ENCODE results near the gene TLE4. TPM values are rescaled to one million over a fixed set of nuclear protein-coding genes. Genes with fewer than 3 reads are reported as not detected.

TLE4 gene
- total and polyA plus RNA-seq, 2 donors from 2014 or later: 5.5 to 35.7 TPM

- Histone ChIP-seq H3K4me3 (ENCODE audit: low read length in 3 of 3) (no peak overlapping the region), H3K36me3 (ENCODE audit: control insufficient read depth in 2 of 3, insufficient read depth in 3 of 3, low read length in 3 of 3) (no peaks in the 10 kb centered on the region), H3K27me3 (ENCODE audit: control insufficient read depth, insufficient read depth, low read length) (no peaks in the 10 kb centered on the region), H3K9me3 (ENCODE audit: control insufficient read depth in 2 of 3, insufficient read depth in 1 of 3, low read length in 3 of 3) (peaks cover 0 to 5% (median 2%) of the 10 kb centered on the region in 3 donors), H3K27ac (ENCODE audit: low read depth in 2 of 2, low read length in 2 of 2) (no peak overlapping the region), H3K9ac (ENCODE audit: low read length in 3 of 3) (no peak overlapping the region), H3K4me1 (ENCODE audit: control insufficient read depth in 2 of 3, insufficient read depth in 2 of 3, low read depth in 1 of 3, low read length in 3 of 3) (no peaks in the 10 kb centered on the region)
- no peak for FAIRE-seq
- no peak for TF ChIP-seq CTCF (IDR thresholded peaks at IDR 0.05; ENCODE audit: borderline replicate concordance, extremely low read depth, insufficient read depth)
- intact Hi-C loops (cut with DNase I): no loop called here
- DNase-seq: peak in 1 of 5 donors; percentile 42
Observed at GRCh38 chr9:79555474-79556089, 16.2 kb upstream of the TLE4 start.

- H3K36me3 ChIP-seq (ENCODE audit: control insufficient read depth in 2 of 3, insufficient read depth in 3 of 3, low read length in 3 of 3): no peaks in the 10 kb centered on the region
- no peaks in the 10 kb centered on the region for H3K9me3 ChIP-seq (ENCODE audit: control insufficient read depth in 2 of 3, insufficient read depth in 1 of 3, low read length in 3 of 3)
- FAIRE-seq (no peak), DNase-seq (peak in 2 of 5 donors; percentile 60 to 69)
- TF ChIP-seq CTCF (IDR thresholded peaks at IDR 0.05; ENCODE audit: borderline replicate concordance, extremely low read depth, insufficient read depth): no peak
- no peak overlapping the region for H3K9ac ChIP-seq (ENCODE audit: low read length in 3 of 3)
- intact Hi-C loops (cut with DNase I): no loop called here
- no peaks in the 10 kb centered on the region for H3K27me3 ChIP-seq (ENCODE audit: control insufficient read depth, insufficient read depth, low read length)
- no peak overlapping the region for H3K27ac ChIP-seq (ENCODE audit: low read depth in 2 of 2, low read length in 2 of 2)
- H3K4me3 ChIP-seq (ENCODE audit: low read length in 3 of 3): no peak overlapping the region
- H3K4me1 ChIP-seq (ENCODE audit: control insufficient read depth in 2 of 3, insufficient read depth in 2 of 3, low read depth in 1 of 3, low read length in 3 of 3): no peaks in the 10 kb centered on the region
Observed at GRCh38 chr9:79559495-79560181, 12.1 kb upstream of the TLE4 start.

- Histone ChIP-seq H3K27me3 (ENCODE audit: control insufficient read depth, insufficient read depth, low read length) (no peaks in the 10 kb centered on the region), H3K4me3 (ENCODE audit: low read length in 3 of 3) (no peak overlapping the region), H3K9ac (ENCODE audit: low read length in 3 of 3) (no peak overlapping the region), H3K27ac (ENCODE audit: low read depth in 2 of 2, low read length in 2 of 2) (no peak overlapping the region), H3K9me3 (ENCODE audit: control insufficient read depth in 2 of 3, insufficient read depth in 1 of 3, low read length in 3 of 3) (no peaks in the 10 kb centered on the region), H3K4me1 (ENCODE audit: control insufficient read depth in 2 of 3, insufficient read depth in 2 of 3, low read depth in 1 of 3, low read length in 3 of 3) (no peaks in the 10 kb centered on the region), H3K36me3 (ENCODE audit: control insufficient read depth in 2 of 3, insufficient read depth in 3 of 3, low read length in 3 of 3) (no peaks in the 10 kb centered on the region)
- intact Hi-C loops (cut with DNase I): no loop called here
- DNase-seq: no peak
- no peak for TF ChIP-seq CTCF (IDR thresholded peaks at IDR 0.05; ENCODE audit: borderline replicate concordance, extremely low read depth, insufficient read depth)
- FAIRE-seq: no peak
Observed at GRCh38 chr9:79562749-79563386, 8.9 kb upstream of the TLE4 start.
